WTC11 (cell line): ENCODE measurements around the gene HMGCS1. TPM values are rescaled to one million over a fixed set of nuclear protein-coding genes. Genes with fewer than 3 reads are reported as not detected.

ENCODE experiments used
- ATAC-seq: fragments of 200-7000 bp; cut with Tn5 transposase; 2 replicates; pipeline ENCODE4 v1.10.0; 2021; ENCODE audit warnings: mild to moderate bottlenecking, moderate library complexity
- CTCF ChIA-PET: fragments of 300-600 bp; sonication (Branson Sonifier 250); formaldehyde crosslinking; loops from one replicate; lab custom pipeline; 2021; ENCODE audit warnings: antibody characterized with exemption; lab: Charles Lee
- POLR2A ChIA-PET: fragments of 350-600 bp; sonication (Branson Sonifier 250); formaldehyde crosslinking; loops from one replicate; lab custom pipeline; 2021; ENCODE audit warnings: antibody characterized with exemption; lab: Charles Lee
- DNase-seq: peaks from one replicate; pipeline ENCODE4 v3.0.0; 2021; ENCODE audit warnings: low spot score
- H3K27ac Mint-ChIP-seq: 2 replicates; pipeline ENCODE4 v1.8.0; 2021; ENCODE audit warnings: mixed read lengths
- H3K27me3 Mint-ChIP-seq: 2 replicates; pipeline ENCODE4 v1.8.0; 2021; ENCODE audit warnings: low read depth, mild to moderate bottlenecking, moderate library complexity, mixed read lengths
- H3K36me3 Mint-ChIP-seq: 2 replicates; pipeline ENCODE4 v1.8.0; 2021; ENCODE audit warnings: mixed read lengths
- H3K4me1 Mint-ChIP-seq: 2 replicates; pipeline ENCODE4 v1.8.0; 2022; ENCODE audit warnings: mixed read lengths
- H3K4me3 Mint-ChIP-seq: 2 replicates; pipeline ENCODE4 v1.8.0; 2021; ENCODE audit warnings: mild to moderate bottlenecking, moderate library complexity, mixed read lengths
- H3K9me3 Mint-ChIP-seq: 2 replicates; pipeline ENCODE4 v1.8.0; 2021; ENCODE audit warnings: mixed read lengths
- CREB1 ChIP-seq: sonication (generic); formaldehyde crosslinking; IDR thresholded peaks from 2 replicates; pipeline ENCODE4 v1.8.0; 2023; ENCODE audit warnings: mild to moderate bottlenecking, missing genetic modification reagents
- ELF4 ChIP-seq: sonication (generic); formaldehyde crosslinking; IDR thresholded peaks from 2 replicates; pipeline ENCODE4 v1.8.1; 2022; ENCODE audit warnings: low read depth, mild to moderate bottlenecking, moderate library complexity, missing genetic modification reagents
- NFE2L1 ChIP-seq: sonication (generic); formaldehyde crosslinking; IDR thresholded peaks from 2 replicates; pipeline ENCODE4 v1.8.1; 2023; ENCODE audit warnings: missing genetic modification reagents
- NR1H2 ChIP-seq: sonication (generic); formaldehyde crosslinking; IDR thresholded peaks from 2 replicates; pipeline ENCODE4 v1.9.0; 2021; ENCODE audit warnings: mild to moderate bottlenecking, moderate library complexity, missing genetic modification reagents
- RELA ChIP-seq: sonication (generic); formaldehyde crosslinking; IDR thresholded peaks from 2 replicates; pipeline ENCODE4 v1.8.1; 2022; ENCODE audit warnings: missing genetic modification reagents, mild to moderate bottlenecking, borderline replicate concordance
- SMAD3 ChIP-seq: sonication (generic); formaldehyde crosslinking; IDR thresholded peaks from 2 replicates; pipeline ENCODE4 v1.8.0; 2022; ENCODE audit warnings: missing genetic modification reagents, mild to moderate bottlenecking, borderline replicate concordance
- TEAD1 ChIP-seq: sonication (generic); formaldehyde crosslinking; IDR thresholded peaks from 2 replicates; pipeline ENCODE4 v1.8.0; 2022; ENCODE audit warnings: mild to moderate bottlenecking, missing genetic modification reagents
- USF2 ChIP-seq: sonication (generic); formaldehyde crosslinking; IDR thresholded peaks from 2 replicates; pipeline ENCODE4 v1.8.1; 2023; ENCODE audit warnings: mild to moderate bottlenecking, missing genetic modification reagents, moderate library complexity
- ZNF281 ChIP-seq: sonication (generic); formaldehyde crosslinking; IDR thresholded peaks from 2 replicates; pipeline ENCODE4 v1.8.0; 2023; ENCODE audit warnings: mild to moderate bottlenecking, missing genetic modification reagents
- ZNF671 ChIP-seq: fragments of 250-450 bp; sonication (Bioruptor Pico); IDR thresholded peaks from 2 replicates; pipeline ENCODE4 v1.8.0; 2021; ENCODE audit warnings: mild to moderate bottlenecking
- ZSCAN18 ChIP-seq: fragments of 250-450 bp; sonication (Bioruptor Pico); IDR thresholded peaks from 2 replicates; pipeline ENCODE4 v2.1.2; 2022; ENCODE audit warnings: mild to moderate bottlenecking, moderate library complexity
- total RNA-seq: library from RNA; stranded (reverse); gene quantifications from 3 replicates; pipeline ENCODE4 v1.2.3, GENCODE V29; 2021

Gene HMGCS1
- total RNA-seq, 1 experiment from 2014 or later = 199 TPM

GRCh38 chr5:43242196-43242595 is 71.0 kb downstream of the HMGCS1 start:
- Mint-ChIP-seq H3K27me3 (no peaks in the 10 kb centered on the region; the same call in 1 of the 2 replicates), H3K4me1 (no peaks in the 10 kb centered on the region), H3K36me3 (no peaks in the 10 kb centered on the region), H3K9me3 (no peaks in the 10 kb centered on the region), H3K4me3 (no peak overlapping the region), H3K27ac (no peak overlapping the region)
- ChIA-PET CTCF (interaction anchor here (1.1 to 1.3 kb wide), 3 partner anchors 136 to 242 kb away, joined by 3 read pairs; partner anchors contain the start of gene TMEM267), POLR2A (no interaction called here)
- no peak for DNase-seq
- no peak for TF ChIP-seq ZSCAN18 (CRISPR knock-in tag)
- no peak for TF ChIP-seq USF2 (CRISPR knock-in tag)
- TF ChIP-seq ZNF671 = no peak
- TF ChIP-seq NR1H2 (CRISPR knock-in tag) = no peak
- TF ChIP-seq CREB1 (CRISPR knock-in tag) = no peak
- no peak for TF ChIP-seq NFE2L1 (CRISPR knock-in tag)
- TF ChIP-seq SMAD3 (CRISPR knock-in tag) = no peak
- no peak for TF ChIP-seq ZNF281 (CRISPR knock-in tag)
- TF ChIP-seq TEAD1 (CRISPR knock-in tag) = no peak
- no peak for TF ChIP-seq RELA (CRISPR knock-in tag)
- no peak for TF ChIP-seq ELF4
- ATAC-seq = no peak

Other genes starting within 250 kb of the HMGCS1 start
- 34.7 to 37.2 TPM (median 36.0 TPM) in 3 replicates for gene ZNF131, start 192.5 kb downstream of the HMGCS1 start, total RNA-seq
- 0.07 to 0.14 TPM in 2 of 3 replicates, not detected in the other for gene NIM1K, start 121.2 kb downstream of the HMGCS1 start, total RNA-seq
- 1.4 to 2.2 TPM (median 1.9 TPM) in 3 replicates for gene CCL28, start 99.0 kb upstream of the HMGCS1 start, total RNA-seq
- 6.0 to 6.6 TPM (median 6.4 TPM) in 3 replicates for gene TMEM267, start 170.5 kb upstream of the HMGCS1 start, total RNA-seq
- 7.3 to 9.7 TPM (median 9.4 TPM) in 3 replicates for gene C5orf34, start 201.7 kb upstream of the HMGCS1 start, total RNA-seq
- 82.5 to 85.2 TPM (median 83.5 TPM) in 3 replicates for gene PAIP1, start 243.7 kb upstream of the HMGCS1 start, total RNA-seq